HG03342 (cell line): ENCODE data around the gene RP9.
A peak's percentile ranks its signal among the peaks of the same experiment; 100 is the strongest.

ENCODE experiments used
- ATAC-seq: cut with Tn5 transposase; IDR thresholded peaks from one replicate; pipeline ENCODE4 v1.9.1; 2021; ENCODE audit warnings: mild to moderate bottlenecking, moderate library complexity; ENCODE audit not compliant: unreplicated experiment

RP9 gene

DNA sequence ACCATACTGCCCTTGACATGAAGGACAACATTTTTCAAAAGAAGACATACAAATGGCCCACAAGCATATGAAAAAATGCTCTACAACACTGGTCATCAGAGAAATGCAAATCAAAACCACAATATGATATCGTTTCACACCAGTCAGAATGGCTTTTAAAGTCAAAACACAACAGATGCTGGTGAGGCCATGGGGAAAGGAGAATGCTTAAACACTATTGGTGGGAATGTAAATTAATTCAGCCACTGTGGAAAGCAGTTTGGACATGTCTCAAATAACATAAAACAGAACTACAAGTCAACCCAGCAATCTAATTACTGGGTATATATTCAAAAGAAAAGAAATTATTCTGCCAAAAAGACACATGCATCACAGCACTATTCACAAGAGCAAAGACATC, 42.4 kb downstream of the RP9 start:
- ATAC-seq, result no peak

GRCh38 chr7:33065981-33066380, 43.2 kb downstream of the RP9 start:
- no peak for ATAC-seq

DNA sequence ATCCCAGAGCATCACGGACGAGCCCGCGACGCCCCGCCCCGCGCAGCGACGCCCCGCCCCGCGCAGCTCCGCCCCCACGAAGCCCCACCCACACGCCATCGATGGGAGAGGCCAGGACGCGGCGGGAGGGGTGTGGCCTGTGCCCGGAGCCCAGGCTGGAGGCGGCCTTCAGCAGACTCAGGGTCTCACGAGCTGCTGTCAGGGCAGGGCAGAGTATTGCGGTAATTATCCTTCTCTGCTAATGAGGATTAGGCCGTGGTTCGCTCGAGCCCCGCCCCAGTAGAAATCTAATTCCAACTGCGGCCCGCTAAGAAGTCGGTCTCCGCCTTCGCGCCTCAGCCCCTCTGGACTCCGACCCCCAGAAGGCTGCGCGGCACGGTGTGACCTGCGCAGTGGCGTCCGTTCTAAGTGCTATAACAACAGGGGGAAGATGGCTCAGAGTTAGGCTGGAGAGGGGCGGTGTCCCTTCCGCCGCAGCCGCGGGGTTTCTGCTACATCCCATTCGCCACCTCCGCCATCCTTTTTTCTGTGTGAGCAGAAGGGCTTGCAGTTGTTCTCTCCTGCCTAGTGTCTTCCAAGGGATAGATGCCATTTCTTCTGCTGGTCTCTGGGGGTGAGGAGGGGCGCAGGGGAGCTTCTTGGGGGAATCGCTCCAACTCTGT, 46.3 kb downstream of the RP9 start:
- ATAC-seq, result peak; percentile 94

DNA sequence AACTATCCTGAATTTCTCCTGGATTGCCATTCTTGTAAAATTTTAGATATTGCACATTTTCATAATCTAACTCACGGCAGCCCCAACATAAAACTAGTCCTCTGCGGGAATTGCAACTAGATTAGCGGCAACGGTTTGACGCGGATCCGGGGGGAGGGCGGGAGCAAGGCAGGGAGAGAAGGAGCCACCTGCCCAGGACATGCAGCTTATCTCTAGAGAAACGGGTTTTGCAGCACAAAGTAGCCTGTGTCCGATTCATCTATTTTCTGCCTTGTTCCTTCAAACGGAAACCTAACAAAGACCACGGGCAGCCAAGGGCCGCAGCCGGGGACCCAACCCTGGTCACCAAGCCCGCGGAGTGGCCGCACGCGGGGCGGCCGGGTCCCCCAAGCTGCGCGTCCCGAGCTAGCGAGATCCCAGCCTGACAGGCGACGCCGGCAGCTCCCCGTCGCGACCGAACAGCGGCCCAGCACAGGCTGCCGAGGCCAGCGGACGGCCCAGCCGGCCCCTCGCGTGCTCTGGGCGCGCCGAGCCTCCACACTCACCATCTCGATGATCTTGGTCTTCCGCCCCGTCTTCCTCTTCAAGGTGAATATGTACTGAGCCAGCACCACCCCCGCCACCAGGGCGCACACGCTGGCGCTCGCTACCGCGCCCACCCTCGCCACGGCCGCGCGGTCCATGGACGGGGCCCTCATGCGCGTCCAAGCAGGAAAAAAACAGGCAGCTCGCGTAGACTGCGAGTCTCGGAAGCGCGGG, 47.0 kb downstream of the RP9 start, which contains the start of gene NT5C3A:
Gene NT5C3A, minus strand, starts transcription at position 754 of the 759 bp plus-strand sequence. Its CDS starts 71 bp downstream, at position 683.
- peak; percentile 2 for ATAC-seq

DNA sequence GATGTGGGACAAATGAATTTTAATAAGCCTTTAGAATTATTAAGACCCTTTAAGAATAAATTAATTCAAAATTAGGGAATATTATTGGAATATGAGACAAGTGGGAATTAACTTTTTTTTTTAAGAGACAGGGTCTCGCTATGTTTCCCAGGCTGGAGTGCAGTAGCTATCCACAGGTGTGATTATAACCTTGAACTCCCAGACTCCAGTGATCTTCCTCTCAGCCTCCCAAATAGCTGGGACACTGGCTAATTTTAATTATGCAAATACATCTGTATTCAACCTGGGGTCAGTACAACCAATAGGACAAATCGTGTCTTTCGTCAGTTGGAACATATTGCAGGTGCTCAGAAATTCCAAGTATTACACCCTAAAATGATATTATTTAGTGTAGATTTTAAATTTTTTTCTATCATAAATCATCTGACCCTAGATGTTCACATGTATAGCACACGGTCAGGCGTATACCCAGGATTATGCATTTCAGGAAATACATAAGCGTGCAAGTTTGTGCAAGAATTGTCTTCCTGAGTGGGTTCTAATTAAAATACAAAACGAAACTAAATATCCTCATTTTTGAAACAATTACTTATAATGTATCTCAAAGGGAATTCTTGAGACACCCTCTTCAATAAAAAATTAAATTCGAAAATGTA, 47.8 kb downstream of the RP9 start:
- no peak for ATAC-seq

DNA sequence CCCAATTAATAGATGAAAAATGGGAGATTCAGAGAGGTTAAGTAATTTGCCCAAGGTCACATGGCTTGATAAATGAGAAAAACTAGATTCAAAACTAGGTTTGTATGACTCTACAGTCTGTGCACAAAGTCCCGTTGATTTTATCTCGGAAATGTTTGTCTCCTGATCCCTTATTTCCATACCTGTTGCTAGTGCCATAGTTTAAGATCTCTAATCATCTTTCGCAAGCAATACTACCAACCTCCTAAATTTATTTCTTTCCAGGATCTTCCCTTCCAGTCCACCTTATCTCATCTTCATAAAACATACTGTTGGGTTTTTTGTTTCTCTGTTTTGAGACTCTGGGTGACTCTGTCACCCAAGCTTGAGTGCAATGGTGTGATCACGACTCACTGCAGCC, 49.6 kb downstream of the RP9 start:
- ATAC-seq, result no peak

GRCh38 chr7:33055158-33055557, 54.0 kb downstream of the RP9 start:
- no peak for ATAC-seq

GRCh38 chr7:33054261-33054964, 54.8 kb downstream of the RP9 start:
- ATAC-seq, result peak; percentile 47

GRCh38 chr7:33053721-33054120, 55.5 kb downstream of the RP9 start:
- ATAC-seq, result no peak

DNA sequence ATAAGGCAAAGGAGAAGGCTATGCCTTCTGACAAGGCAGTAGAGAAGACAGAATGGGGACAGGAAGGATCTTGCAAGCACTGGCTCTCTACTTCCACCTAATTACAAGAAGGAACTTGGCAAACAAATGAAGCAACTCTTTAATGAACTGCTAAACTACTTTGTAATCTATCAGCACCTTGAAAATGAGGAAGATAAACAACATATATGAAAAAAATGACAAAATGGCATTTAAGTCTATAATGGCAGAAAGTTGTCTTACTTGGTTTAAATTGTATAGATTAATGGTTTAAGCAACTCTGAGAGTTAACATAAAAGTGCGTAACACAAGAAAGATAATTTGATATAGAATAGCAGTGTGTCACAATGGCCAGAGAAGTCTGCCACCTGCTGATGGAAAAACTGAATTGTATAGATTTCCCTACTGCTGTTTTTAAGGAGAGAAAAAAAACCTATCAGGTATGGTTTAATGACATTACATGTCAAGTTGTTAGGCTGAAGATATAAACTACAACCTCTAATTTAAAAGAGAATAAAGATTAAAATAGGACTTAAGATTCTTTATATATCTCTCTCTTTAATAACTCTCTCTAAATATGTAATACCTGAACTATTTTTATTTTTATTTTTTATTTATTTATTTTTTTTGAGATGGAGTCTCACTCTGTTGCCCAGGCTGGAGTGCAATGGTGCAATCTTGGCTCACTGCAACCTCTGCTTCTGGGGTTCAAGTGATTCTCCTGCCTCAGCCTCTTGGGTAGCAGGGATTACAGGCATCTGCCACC, 58.5 kb downstream of the RP9 start:
- ATAC-seq, result no peak

- no peak for ATAC-seq
These were observed 60.5 kb downstream of the RP9 start for GRCh38 chr7:33048704-33049103.

- ATAC-seq, result no peak
These were observed 60.9 kb downstream of the RP9 start for GRCh38 chr7:33048257-33048656.

GRCh38 chr7:33044986-33045385, 64.2 kb downstream of the RP9 start:
- ATAC-seq, result no peak
